HEK293T (cell line): Measurements from ENCODE around the gene SUGT1.

Experiments used
- BHLHE40 ChIP-seq: fragments of 450-650 bp; IDR thresholded peaks from 2 replicates; pipeline ENCODE4 v1.6.1; 2016; ENCODE audit warnings: mild to moderate bottlenecking, moderate library complexity, borderline replicate concordance
- FOXK2 ChIP-seq: fragments of 450-650 bp; IDR thresholded peaks from 2 replicates; pipeline ENCODE4 v1.6.1; 2016; ENCODE audit warnings: mild to moderate bottlenecking
- FOXM1 ChIP-seq: fragments of 450-650 bp; IDR thresholded peaks from 2 replicates; pipeline ENCODE4 v1.6.1; 2017; ENCODE audit warnings: mild to moderate bottlenecking, borderline replicate concordance
- L3MBTL2 ChIP-seq: fragments of 450-650 bp; conservative IDR thresholded peaks from 2 replicates; pipeline ENCODE4 v1.6.1; 2016; ENCODE audit warnings: mild to moderate bottlenecking
- SUZ12 ChIP-seq: fragments of 450-650 bp; IDR thresholded peaks from 2 replicates; pipeline ENCODE4 v1.6.1; 2016; ENCODE audit warnings: mild to moderate bottlenecking

GRCh38 chr13:52725302-52725701 is 72.7 kb downstream of the SUGT1 start:
- TF ChIP-seq FOXK2 = no peak
- TF ChIP-seq FOXM1 = no peak
- TF ChIP-seq BHLHE40 = no peak
- TF ChIP-seq SUZ12 = no peak
- TF ChIP-seq L3MBTL2 = no peak
